C4-2B (cell line): Measurements from ENCODE around the gene RABIF.

ENCODE experiments used
- CTCF ChIP-seq: fragments of 450-650 bp; conservative IDR thresholded peaks from 2 replicates; pipeline ENCODE4 v1.5.1; 2017; ENCODE audit warnings: mild to moderate bottlenecking
- ZFX ChIP-seq: fragments of 450-650 bp; IDR thresholded peaks from 2 replicates; pipeline ENCODE4 v1.6.1; 2017

DNA sequence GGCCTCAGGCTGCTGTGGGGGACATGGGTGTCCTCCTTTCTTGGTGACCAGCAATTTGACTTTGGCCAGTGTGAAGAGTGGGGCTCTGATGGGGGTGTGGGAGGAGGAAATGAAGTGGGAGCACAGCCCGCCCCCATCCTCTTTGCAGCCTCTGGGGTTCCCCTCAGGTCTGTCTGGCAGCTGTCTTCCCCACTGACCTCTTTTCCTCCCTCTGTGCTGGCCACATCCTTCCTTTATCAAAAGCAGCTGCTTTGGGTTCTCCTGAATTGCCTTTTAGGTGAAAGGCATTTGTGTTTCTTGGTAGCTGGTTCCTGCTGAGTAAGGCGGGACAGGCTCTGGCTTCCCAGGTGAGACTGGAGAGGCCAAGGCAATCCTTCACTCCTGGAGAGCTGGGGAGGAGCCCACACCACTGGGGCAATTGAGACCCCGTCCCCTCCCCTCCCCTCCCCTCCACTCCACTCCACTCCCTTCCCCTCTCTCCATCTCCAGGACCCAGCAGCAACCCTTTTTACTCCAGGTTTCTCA, 53.3 kb downstream of the RABIF start:
- no peak for TF ChIP-seq CTCF
- TF ChIP-seq ZFX, result no peak
